HL-60 (cell line): ENCODE measurements around the gene CHRD.

Experiments
- DNase-seq, 2 experiments: peaks; one replicate each; pipeline ENCODE4 v3.0.0-alpha.2; 2010 to 2020; ENCODE audit warnings: low read depth in 1 of 2, low spot score in 1 of 2
- H3K27ac ChIP-seq: fragments of 250-450 bp; sonication (Bioruptor Pico); replicated peaks from 2 replicates; pipeline ENCODE4 v1.5.1; 2020; ENCODE audit warnings: mild to moderate bottlenecking, moderate library complexity
- H3K27me3 ChIP-seq: fragments of 250-450 bp; sonication (Bioruptor Pico); 2 replicates; pipeline ENCODE4 v1.5.1; 2021; ENCODE audit warnings: mild to moderate bottlenecking, moderate library complexity; ENCODE audit not compliant: insufficient read depth, poor library complexity, severe bottlenecking
- H3K4me3 ChIP-seq: replicated peaks from 2 replicates; pipeline ENCODE4 v1.5.1; 2011; ENCODE audit warnings: mild to moderate bottlenecking, control low read depth, low read length; ENCODE audit not compliant: insufficient read depth
- CTCF ChIP-seq: IDR thresholded peaks from one replicate; pipeline ENCODE4 v1.5.1; 2011; ENCODE audit warnings: low read length, control low read depth, inconsistent platforms; ENCODE audit not compliant: insufficient read depth
- GABPA ChIP-seq: IDR thresholded peaks from 2 replicates; pipeline ENCODE4 v1.6.1; 2012; ENCODE audit warnings: low read depth
- POLR2AphosphoS5 ChIP-seq: IDR thresholded peaks from 2 replicates; pipeline ENCODE4 v1.6.1; 2012; ENCODE audit warnings: low read depth
- SPI1 ChIP-seq: IDR thresholded peaks from 2 replicates; pipeline ENCODE4 v1.6.1; 2012; ENCODE audit warnings: low read depth, mild to moderate bottlenecking, borderline replicate concordance
- TF ChIP-seq, protein P1 (sequence below): IDR thresholded peaks from 2 replicates; pipeline ENCODE4 v1.6.1; 2012; ENCODE audit warnings: low read depth; ENCODE audit not compliant: insufficient replicate concordance

The CHRD gene

DNA sequence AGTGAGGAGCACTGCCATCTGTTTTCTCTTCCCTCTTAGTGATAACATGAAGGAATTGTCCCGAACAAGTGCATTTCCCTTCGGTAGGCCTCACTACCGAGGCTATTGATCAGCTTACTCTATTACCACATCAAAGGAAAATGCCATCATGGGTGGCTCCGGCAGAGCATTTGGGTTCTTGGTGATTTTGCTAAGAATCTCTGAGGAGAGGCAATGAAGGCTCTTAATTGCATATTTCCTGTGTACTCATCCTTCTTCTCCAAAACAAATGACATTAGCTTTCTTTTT lies 35.3 kb downstream of the CHRD start:
- no peak for DNase-seq

DNA sequence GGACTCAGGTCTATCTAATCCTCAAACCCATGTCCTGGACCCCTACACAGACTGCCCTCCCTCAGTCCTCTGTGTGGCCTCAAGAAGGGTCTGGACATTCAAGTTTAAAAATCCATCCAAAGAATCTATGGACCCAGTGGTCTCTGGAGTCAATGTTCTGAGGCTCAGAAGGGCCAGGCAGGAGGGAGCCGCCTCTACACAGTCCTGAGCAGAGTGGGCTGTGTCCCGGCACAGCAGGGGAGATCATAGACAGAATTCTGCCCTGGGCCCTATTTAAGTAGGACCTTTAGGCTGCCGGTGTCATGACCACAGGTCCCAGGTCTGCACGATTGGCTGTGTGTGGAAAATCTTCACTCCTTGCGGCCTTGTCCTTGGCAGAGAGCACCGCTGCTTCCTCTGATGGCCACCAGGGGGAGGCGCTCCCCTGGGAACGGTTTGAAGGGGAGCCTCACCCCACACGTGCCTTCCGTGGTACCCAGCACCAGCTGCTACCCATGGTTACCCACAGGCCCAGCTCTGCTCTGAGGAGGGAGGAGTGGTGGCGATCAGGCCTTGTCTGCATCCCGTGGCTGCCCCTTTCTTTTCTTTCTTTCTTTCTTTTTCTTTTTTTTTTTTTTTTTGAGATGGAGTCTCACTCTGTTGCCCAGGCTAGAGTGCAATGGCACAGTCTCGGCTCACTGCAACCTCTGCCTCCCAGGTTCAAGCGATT lies 37.9 kb downstream of the CHRD start:
- Histone ChIP-seq H3K4me3 (no peak overlapping the region), H3K27me3 (no peaks in the 10 kb centered on the region), H3K27ac (no peak overlapping the region)
- DNase-seq: peak; percentile 41 to 68
- no peak for TF ChIP-seq SPI1
- TF ChIP-seq CTCF: peak; percentile 97
- TF ChIP-seq POLR2AphosphoS5: no peak

More for the DNA sequence above, 35.3 kb downstream of the CHRD start:
- H3K27me3 ChIP-seq: no peaks in the 10 kb centered on the region
- no peak overlapping the region for H3K4me3 ChIP-seq
- TF ChIP-seq CTCF: no peak
- TF ChIP-seq POLR2AphosphoS5: no peak
- TF ChIP-seq, protein P1, sequence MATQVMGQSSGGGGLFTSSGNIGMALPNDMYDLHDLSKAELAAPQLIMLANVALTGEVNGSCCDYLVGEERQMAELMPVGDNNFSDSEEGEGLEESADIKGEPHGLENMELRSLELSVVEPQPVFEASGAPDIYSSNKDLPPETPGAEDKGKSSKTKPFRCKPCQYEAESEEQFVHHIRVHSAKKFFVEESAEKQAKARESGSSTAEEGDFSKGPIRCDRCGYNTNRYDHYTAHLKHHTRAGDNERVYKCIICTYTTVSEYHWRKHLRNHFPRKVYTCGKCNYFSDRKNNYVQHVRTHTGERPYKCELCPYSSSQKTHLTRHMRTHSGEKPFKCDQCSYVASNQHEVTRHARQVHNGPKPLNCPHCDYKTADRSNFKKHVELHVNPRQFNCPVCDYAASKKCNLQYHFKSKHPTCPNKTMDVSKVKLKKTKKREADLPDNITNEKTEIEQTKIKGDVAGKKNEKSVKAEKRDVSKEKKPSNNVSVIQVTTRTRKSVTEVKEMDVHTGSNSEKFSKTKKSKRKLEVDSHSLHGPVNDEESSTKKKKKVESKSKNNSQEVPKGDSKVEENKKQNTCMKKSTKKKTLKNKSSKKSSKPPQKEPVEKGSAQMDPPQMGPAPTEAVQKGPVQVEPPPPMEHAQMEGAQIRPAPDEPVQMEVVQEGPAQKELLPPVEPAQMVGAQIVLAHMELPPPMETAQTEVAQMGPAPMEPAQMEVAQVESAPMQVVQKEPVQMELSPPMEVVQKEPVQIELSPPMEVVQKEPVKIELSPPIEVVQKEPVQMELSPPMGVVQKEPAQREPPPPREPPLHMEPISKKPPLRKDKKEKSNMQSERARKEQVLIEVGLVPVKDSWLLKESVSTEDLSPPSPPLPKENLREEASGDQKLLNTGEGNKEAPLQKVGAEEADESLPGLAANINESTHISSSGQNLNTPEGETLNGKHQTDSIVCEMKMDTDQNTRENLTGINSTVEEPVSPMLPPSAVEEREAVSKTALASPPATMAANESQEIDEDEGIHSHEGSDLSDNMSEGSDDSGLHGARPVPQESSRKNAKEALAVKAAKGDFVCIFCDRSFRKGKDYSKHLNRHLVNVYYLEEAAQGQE: no peak
- no peak for TF ChIP-seq SPI1
- TF ChIP-seq GABPA: no peak
- H3K27ac ChIP-seq: no peak overlapping the region

DNA sequence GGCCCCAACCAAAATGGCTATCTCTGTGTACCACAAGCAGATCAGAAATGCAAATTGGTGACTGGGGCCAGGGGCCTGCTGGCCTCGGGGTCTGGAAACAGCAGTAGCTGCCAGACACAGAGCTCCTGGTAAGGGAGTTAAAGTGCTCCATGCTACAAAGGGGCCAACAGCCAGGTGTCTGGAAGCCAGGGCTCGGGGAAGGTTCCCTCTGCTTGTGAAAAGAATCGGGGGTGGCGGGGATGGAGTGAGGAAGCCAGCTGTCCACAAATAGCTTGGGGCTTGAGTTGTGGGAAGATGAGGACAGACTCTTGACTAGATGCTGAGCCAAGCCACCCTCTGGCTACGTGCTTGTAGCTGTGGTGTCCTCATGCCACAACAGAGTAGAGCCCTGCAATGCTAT lies 39.3 kb downstream of the CHRD start:
- DNase-seq: no peak
- Histone ChIP-seq H3K4me3 (no peak overlapping the region), H3K27ac (no peak overlapping the region), H3K27me3 (no peaks in the 10 kb centered on the region)
- TF ChIP-seq GABPA: no peak
- TF ChIP-seq, protein P1: no peak
- no peak for TF ChIP-seq CTCF
- no peak for TF ChIP-seq POLR2AphosphoS5
- no peak for TF ChIP-seq SPI1

GRCh38 chr3:184423561-184423960 lies 43.7 kb downstream of the CHRD start:
- H3K27me3 ChIP-seq: no peaks in the 10 kb centered on the region
- H3K27ac ChIP-seq: no peak overlapping the region
- no peak overlapping the region for H3K4me3 ChIP-seq
- TF ChIP-seq SPI1 (no peak), POLR2AphosphoS5 (no peak), GABPA (no peak), CTCF (no peak)
- TF ChIP-seq, protein P1: no peak
- no peak for DNase-seq
